H9 (cell line): Measurements from ENCODE around the gene KIAA1958. TPM values are rescaled to one million over a fixed set of nuclear protein-coding genes. Genes with fewer than 3 reads are reported as not detected.
A peak's percentile ranks its signal among the peaks of the same experiment; 100 is the strongest.

Experiments used
- DNase-seq: peaks from one replicate; pipeline ENCODE4 v3.0.0-alpha.2; 2017
- H2AFZ ChIP-seq: one replicate; pipeline ENCODE4 v1.6.1; 2013; ENCODE audit warnings: mild to moderate bottlenecking, low read length, control low read depth, moderate library complexity
- H2AK5ac ChIP-seq: 2 replicates; pipeline ENCODE4 v1.6.1; 2013; ENCODE audit warnings: low read length, control low read depth, mixed read lengths; ENCODE audit not compliant: insufficient read length
- H2BK120ac ChIP-seq: one replicate; pipeline ENCODE4 v1.6.1; 2013; ENCODE audit warnings: low read depth, mild to moderate bottlenecking, low read length, control low read depth, inconsistent platforms; ENCODE audit not compliant: poor library complexity, severe bottlenecking
- H2BK12ac ChIP-seq: 2 replicates; pipeline ENCODE4 v1.6.1; 2013; ENCODE audit warnings: low read length, control low read depth, mixed read lengths, low read depth; ENCODE audit not compliant: insufficient read length
- H2BK15ac ChIP-seq: 2 replicates; pipeline ENCODE4 v1.6.1; 2013; ENCODE audit warnings: low read depth, low read length, control low read depth
- H2BK20ac ChIP-seq: one replicate; pipeline ENCODE4 v1.6.1; 2013; ENCODE audit warnings: low read depth, mild to moderate bottlenecking, low read length, control low read depth, inconsistent platforms; ENCODE audit not compliant: poor library complexity, severe bottlenecking
- H2BK5ac ChIP-seq: 2 replicates; pipeline ENCODE4 v1.6.1; 2013; ENCODE audit warnings: low read length, control low read depth, mixed read lengths; ENCODE audit not compliant: insufficient read length
- H3K14ac ChIP-seq: 2 replicates; pipeline ENCODE4 v1.6.1; 2013; ENCODE audit warnings: low read length, control low read depth; ENCODE audit not compliant: insufficient read depth
- H3K18ac ChIP-seq: 2 replicates; pipeline ENCODE4 v1.6.1; 2013; ENCODE audit warnings: low read depth, mild to moderate bottlenecking, mixed read lengths, low read length, control low read depth; ENCODE audit not compliant: insufficient read length
- H3K23ac ChIP-seq: 2 replicates; pipeline ENCODE4 v1.6.1; 2013; ENCODE audit warnings: low read length, control low read depth, mixed read lengths, low read depth; ENCODE audit not compliant: insufficient read length
- H3K23me2 ChIP-seq: 2 replicates; pipeline ENCODE4 v1.6.1; 2013; ENCODE audit warnings: low read depth, mild to moderate bottlenecking, mixed read lengths, low read length, control low read depth; ENCODE audit not compliant: insufficient read length, poor library complexity, severe bottlenecking
- H3K27ac ChIP-seq: 2 replicates; pipeline ENCODE4 v1.5.1; 2013; ENCODE audit warnings: low read length, control low read depth, mixed read lengths, low read depth; ENCODE audit not compliant: insufficient read length
- H3K27me3 ChIP-seq: 2 replicates; pipeline ENCODE4 v1.6.1; 2013; ENCODE audit warnings: low read length, control low read depth, inconsistent platforms; ENCODE audit not compliant: insufficient read depth
- H3K4ac ChIP-seq: 2 replicates; pipeline ENCODE4 v1.6.1; 2013; ENCODE audit warnings: low read depth, mild to moderate bottlenecking, control low read depth, inconsistent platforms, low read length, moderate library complexity
- H3K4me1 ChIP-seq: 2 replicates; pipeline ENCODE4 v1.6.1; 2013; ENCODE audit warnings: low read length, control low read depth, inconsistent platforms; ENCODE audit not compliant: insufficient read depth
- H3K4me2 ChIP-seq: 2 replicates; pipeline ENCODE4 v1.6.1; 2013; ENCODE audit warnings: low read length, control low read depth, mixed read lengths; ENCODE audit not compliant: insufficient read length, insufficient read depth
- H3K56ac ChIP-seq: 2 replicates; pipeline ENCODE4 v1.6.1; 2013; ENCODE audit warnings: low read depth, mild to moderate bottlenecking, mixed read lengths, low read length, control low read depth; ENCODE audit not compliant: insufficient read length
- H3K79me1 ChIP-seq: 2 replicates; pipeline ENCODE4 v1.6.1; 2013; ENCODE audit warnings: low read depth, mild to moderate bottlenecking, moderate library complexity, low read length, control low read depth, inconsistent platforms; ENCODE audit not compliant: insufficient read depth, poor library complexity, severe bottlenecking
- H3K79me2 ChIP-seq: 2 replicates; pipeline ENCODE4 v1.6.1; 2013; ENCODE audit warnings: low read length, control low read depth, inconsistent platforms; ENCODE audit not compliant: insufficient read depth
- H3K9ac ChIP-seq: 2 replicates; pipeline ENCODE4 v1.6.1; 2013; ENCODE audit warnings: low read length, control low read depth, mixed read lengths; ENCODE audit not compliant: insufficient read length; ENCODE audit errors: extremely low read depth
- H3K9me3 ChIP-seq: one replicate; pipeline ENCODE4 v1.6.1; 2013; ENCODE audit warnings: low read depth, low read length, inconsistent platforms; ENCODE audit not compliant: control insufficient read depth
- H3T11ph ChIP-seq: one replicate; pipeline ENCODE4 v1.6.1; 2013; ENCODE audit warnings: mild to moderate bottlenecking, low read length, control low read depth, inconsistent platforms
- H4K20me1 ChIP-seq: one replicate; pipeline ENCODE4 v1.6.1; 2013; ENCODE audit not compliant: control insufficient read depth, insufficient read length, insufficient read depth
- H4K5ac ChIP-seq: 2 replicates; pipeline ENCODE4 v1.6.1; 2013; ENCODE audit warnings: low read depth, mild to moderate bottlenecking, mixed read lengths, low read length, control low read depth; ENCODE audit not compliant: insufficient read length
- H4K8ac ChIP-seq: replicated peaks from 2 replicates; pipeline ENCODE4 v1.6.1; 2013; ENCODE audit warnings: low read length, control low read depth, mixed read lengths, low read depth; ENCODE audit not compliant: insufficient read length
- H4K91ac ChIP-seq: 2 replicates; pipeline ENCODE4 v1.6.1; 2013; ENCODE audit warnings: low read depth, mild to moderate bottlenecking, moderate library complexity, mixed read lengths, low read length, control low read depth; ENCODE audit not compliant: insufficient read length
- H3K27ac Mint-ChIP-seq, 3 experiments: 2 replicates in 2 of 3; 3 replicates in 1 of 3; pipeline ENCODE4 v1.8.0; 2020 to 2021; ENCODE audit warnings: mixed read lengths in 3 of 3, mild to moderate bottlenecking in 1 of 3, moderate library complexity in 1 of 3
- H3K27me3 Mint-ChIP-seq: 2 replicates; pipeline ENCODE4 v1.8.0; 2021; ENCODE audit warnings: low read depth, mild to moderate bottlenecking, moderate library complexity, mixed read lengths
- H3K36me3 Mint-ChIP-seq, 3 experiments: 2 replicates in 2 of 3; 3 replicates in 1 of 3; pipeline ENCODE4 v1.8.0; 2020 to 2021; ENCODE audit warnings: low read depth in 3 of 3, mixed read lengths in 3 of 3; ENCODE audit not compliant: insufficient read depth in 1 of 3
- H3K4me1 Mint-ChIP-seq, 2 experiments: 2 replicates each; pipeline ENCODE4 v1.8.0; 2020; ENCODE audit warnings: mixed read lengths in 2 of 2
- H3K4me3 Mint-ChIP-seq, 2 experiments: 2 replicates in 1 of 2; 3 replicates in 1 of 2; pipeline ENCODE4 v1.8.0; 2020 to 2021; ENCODE audit warnings: mild to moderate bottlenecking in 2 of 2, mixed read lengths in 2 of 2, moderate library complexity in 1 of 2
- H3K9me3 Mint-ChIP-seq, 2 experiments: 2 replicates in 1 of 2; 3 replicates in 1 of 2; pipeline ENCODE4 v1.8.0; 2020; ENCODE audit warnings: mild to moderate bottlenecking in 2 of 2, mixed read lengths in 2 of 2, moderate library complexity in 1 of 2
- WGBS: extraction: QIAGEN DNeasy Blood & Tissue Kit; methylation state at CpG from one replicate; pipeline ENCODE4 v1.1.7; 2013; ENCODE audit warnings: missing lambda C conversion rate, low lambda C conversion rate, mixed read lengths; ENCODE audit not compliant: insufficient read length; ENCODE audit errors: extremely low coverage; 5-methylcytosine and 5-hydroxymethylcytosine counted together
- total RNA-seq: library from RNA; stranded (reverse); gene quantifications from 2 replicates; pipeline ENCODE4 v1.2.1, GENCODE V29; 2021
- TF ChIP-seq, protein P1 (sequence below): fragments of 200-600 bp; sonication (generic); conservative IDR thresholded peaks from 3 replicates; pipeline ENCODE4 v1.8.0; 2021; ENCODE audit warnings: antibody characterized with exemption, mild to moderate bottlenecking

KIAA1958 gene
- total RNA-seq, 1 experiment from 2014 or later = 34.0 TPM

DNA sequence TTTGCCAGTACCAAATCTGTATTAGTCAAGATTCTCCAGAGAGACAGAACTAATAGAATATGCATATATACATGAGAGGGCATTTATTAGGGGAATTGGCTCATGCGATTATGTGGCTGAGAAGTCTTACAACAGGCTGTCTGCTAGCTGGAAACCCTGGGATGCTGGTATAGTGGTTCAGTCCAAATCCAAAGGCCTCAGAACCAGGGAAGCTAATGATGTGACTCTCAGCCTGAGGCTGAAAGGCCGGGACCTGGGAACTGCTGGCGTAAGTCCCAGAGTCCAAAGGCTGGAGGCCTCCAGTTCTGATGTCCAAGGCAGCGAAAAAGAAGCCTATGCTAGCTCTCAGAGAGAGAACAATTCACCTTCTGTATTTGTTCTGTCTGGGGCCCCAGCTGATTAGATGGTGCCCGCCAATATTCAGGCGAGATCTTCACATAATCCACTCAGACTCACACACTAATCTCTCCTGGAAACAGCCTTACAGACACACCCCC, 84.1 kb downstream of the KIAA1958 start:
- H3K4me1 Mint-ChIP-seq = peaks cover 15 to 22% of the 10 kb centered on the region in 2 experiments
- Histone ChIP-seq H4K5ac (no peak overlapping the region), H2AFZ (no peak overlapping the region), H3K14ac (no peak overlapping the region), H3K56ac (no peak overlapping the region), H3K27ac (no peak overlapping the region), H3K79me1 (peaks cover 4% of the 10 kb centered on the region), H2AK5ac (no peak overlapping the region), H2BK120ac (no peak overlapping the region), H3K18ac (no peak overlapping the region), H3T11ph (no peak overlapping the region), H3K4ac (no peak overlapping the region), H3K4me2 (no peak overlapping the region), H2BK20ac (no peak overlapping the region), H3K9me3 (no peaks in the 10 kb centered on the region), H2BK12ac (no peak overlapping the region), H2BK15ac (no peak overlapping the region), H3K27me3 (no peaks in the 10 kb centered on the region), H4K20me1 (no peaks in the 10 kb centered on the region), H3K4me1 (no peaks in the 10 kb centered on the region; the same call in 1 of the 2 replicates), H4K91ac (no peak overlapping the region), H3K9ac (no peak overlapping the region), H3K23me2 (no peaks in the 10 kb centered on the region), H4K8ac (no peak overlapping the region), H3K23ac (no peak overlapping the region), H2BK5ac (no peak overlapping the region), H3K79me2 (peaks cover 8% of the 10 kb centered on the region; the same call in 1 of the 2 replicates)
- no peaks in the 10 kb centered on the region for H3K9me3 Mint-ChIP-seq
- peaks cover 11 to 14% (median 11%) of the 10 kb centered on the region in 3 experiments for H3K36me3 Mint-ChIP-seq
- WGBS = no CpG with 5 or more reads among the region's 6 CpGs
- H3K4me3 Mint-ChIP-seq = no peak overlapping the region
- H3K27ac Mint-ChIP-seq = peak overlapping the region in 2 of 3 experiments; percentile 36 to 56; a peak in 3 of 7 replicates
- TF ChIP-seq, protein P1, sequence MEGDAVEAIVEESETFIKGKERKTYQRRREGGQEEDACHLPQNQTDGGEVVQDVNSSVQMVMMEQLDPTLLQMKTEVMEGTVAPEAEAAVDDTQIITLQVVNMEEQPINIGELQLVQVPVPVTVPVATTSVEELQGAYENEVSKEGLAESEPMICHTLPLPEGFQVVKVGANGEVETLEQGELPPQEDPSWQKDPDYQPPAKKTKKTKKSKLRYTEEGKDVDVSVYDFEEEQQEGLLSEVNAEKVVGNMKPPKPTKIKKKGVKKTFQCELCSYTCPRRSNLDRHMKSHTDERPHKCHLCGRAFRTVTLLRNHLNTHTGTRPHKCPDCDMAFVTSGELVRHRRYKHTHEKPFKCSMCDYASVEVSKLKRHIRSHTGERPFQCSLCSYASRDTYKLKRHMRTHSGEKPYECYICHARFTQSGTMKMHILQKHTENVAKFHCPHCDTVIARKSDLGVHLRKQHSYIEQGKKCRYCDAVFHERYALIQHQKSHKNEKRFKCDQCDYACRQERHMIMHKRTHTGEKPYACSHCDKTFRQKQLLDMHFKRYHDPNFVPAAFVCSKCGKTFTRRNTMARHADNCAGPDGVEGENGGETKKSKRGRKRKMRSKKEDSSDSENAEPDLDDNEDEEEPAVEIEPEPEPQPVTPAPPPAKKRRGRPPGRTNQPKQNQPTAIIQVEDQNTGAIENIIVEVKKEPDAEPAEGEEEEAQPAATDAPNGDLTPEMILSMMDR = no peak
- no peaks in the 10 kb centered on the region; the same call in 1 of the 2 replicates for H3K27me3 Mint-ChIP-seq
- DNase-seq = no peak
